GM12873 (cell line): ENCODE measurements around the gene NPC1.

Experiments used
- CTCF ChIP-seq: IDR thresholded peaks from 2 replicates; pipeline ENCODE4 v1.5.1; 2012; ENCODE audit warnings: low read depth, mild to moderate bottlenecking, moderate library complexity, low read length, control low read depth; ENCODE audit not compliant: insufficient read depth; ENCODE audit errors: missing control alignments

The NPC1 gene

GRCh38 chr18:23629444-23629946 lies 43.2 kb upstream of the NPC1 start:
- peak; percentile 7 for TF ChIP-seq CTCF

- TF ChIP-seq CTCF: no peak
These were observed 41.7 kb upstream of the NPC1 start for GRCh38 chr18:23627970-23628369.

- TF ChIP-seq CTCF: no peak
These were observed 41.0 kb upstream of the NPC1 start for GRCh38 chr18:23627321-23627720.

GRCh38 chr18:23626451-23627279 lies 40.4 kb upstream of the NPC1 start:
- TF ChIP-seq CTCF: no peak

- TF ChIP-seq CTCF: no peak
These were observed 36.7 kb upstream of the NPC1 start for GRCh38 chr18:23623040-23623439.

- no peak for TF ChIP-seq CTCF
These were observed 33.1 kb upstream of the NPC1 start for GRCh38 chr18:23619388-23619881.

- TF ChIP-seq CTCF: peak; percentile 6
These were observed 32.6 kb upstream of the NPC1 start for GRCh38 chr18:23618862-23619387.
